HG02970 (cell line): ENCODE data around the gene NCEH1.
"Not testable (repeated sequence)": the region's sequence is repeated elsewhere in the genome, so short reads cannot be mapped to it uniquely, and the experiment has no call there.

Source experiments
- ATAC-seq: cut with Tn5 transposase; IDR thresholded peaks from one replicate; pipeline ENCODE4 v1.9.1; 2021; ENCODE audit warnings: mild to moderate bottlenecking, moderate library complexity, moderate number of reproducible peaks; ENCODE audit not compliant: unreplicated experiment, low FRiP score

The NCEH1 gene

GRCh38 chr3:172617013-172617706, 93.7 kb downstream of the NCEH1 start:
- ATAC-seq, result no peak

DNA sequence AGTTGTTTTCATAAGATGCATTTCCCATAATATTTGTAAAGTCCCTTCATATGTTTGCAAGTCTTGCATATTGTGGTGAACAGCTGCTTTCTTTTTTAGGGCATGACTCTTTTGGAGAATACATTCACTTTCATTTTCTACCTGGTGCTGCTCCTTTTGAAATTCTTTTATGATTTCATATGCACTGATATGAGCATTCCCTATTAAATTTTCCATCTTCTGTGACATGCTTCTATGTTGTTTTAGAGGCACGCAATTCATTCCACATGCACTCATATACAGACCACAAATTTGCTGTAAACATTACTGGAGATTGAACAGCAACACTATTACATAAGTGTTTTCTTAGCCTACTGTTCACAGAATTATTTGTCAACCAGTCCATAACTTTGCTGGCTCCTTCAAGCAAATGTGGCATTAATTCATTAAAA, 94.8 kb downstream of the NCEH1 start:
- no peak for ATAC-seq

DNA sequence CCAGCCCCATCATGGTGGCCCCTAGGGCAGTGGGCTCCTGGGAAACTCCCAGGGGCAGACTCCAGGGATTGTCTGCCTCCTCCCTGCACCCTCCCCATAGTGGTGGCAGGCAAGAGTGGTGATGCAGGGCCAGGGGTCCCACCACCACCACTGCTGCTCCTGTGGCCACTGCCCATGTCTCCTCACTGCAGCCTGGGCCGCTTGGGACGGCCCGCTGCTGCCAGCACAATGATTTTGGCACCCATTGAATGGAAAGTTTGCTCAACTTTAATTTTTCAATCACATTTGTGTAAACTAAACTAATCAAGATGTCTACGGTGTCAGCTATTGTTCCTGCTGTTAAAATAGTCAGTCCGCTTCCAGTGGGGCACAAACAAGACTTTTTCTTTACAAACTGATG, 95.6 kb downstream of the NCEH1 start:
- no peak for ATAC-seq

DNA sequence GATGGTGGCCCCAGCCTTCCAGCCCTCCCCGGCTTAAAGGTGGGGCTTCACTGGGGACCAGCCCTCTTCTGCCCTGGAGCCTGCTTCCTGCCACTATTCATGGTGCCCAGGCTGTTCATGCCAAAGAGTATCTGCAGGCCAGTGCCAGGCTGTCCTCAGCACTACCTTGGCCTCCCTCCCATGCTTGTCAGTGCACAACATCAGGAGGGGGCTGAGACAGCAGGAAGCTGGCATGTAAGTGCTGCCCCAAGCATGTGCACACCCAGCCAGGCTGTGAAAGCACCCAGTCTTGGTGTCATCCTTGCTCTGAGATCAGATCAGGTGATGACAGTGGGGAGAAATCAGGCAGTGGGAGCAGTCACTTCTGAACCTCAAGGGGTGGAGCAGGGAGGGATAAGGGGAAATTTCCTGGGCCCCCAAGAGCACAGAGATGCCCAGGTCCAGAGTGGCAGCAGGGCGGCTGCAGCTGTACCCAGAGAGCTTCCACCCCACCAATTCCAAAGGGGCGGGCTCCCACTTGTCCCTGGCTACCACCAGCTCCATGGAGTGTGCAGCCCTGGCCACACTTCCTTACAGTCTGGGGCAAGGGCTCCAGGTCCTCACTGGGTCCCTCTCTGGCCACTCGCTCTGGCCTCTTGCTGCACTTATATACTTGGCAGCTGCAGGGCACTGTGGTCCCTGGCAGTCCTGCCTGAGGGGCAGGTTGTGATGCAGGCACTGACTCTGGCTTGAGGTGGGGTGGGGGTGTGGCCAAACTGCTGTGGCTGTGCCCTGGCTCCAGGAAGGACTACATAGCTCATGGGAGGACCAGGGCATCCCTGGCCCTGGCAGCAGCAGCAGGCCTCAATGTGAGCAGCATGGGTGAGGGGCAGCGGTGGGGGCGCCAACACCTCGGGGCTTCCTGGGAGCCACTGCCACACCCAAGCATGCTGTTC, 96.3 kb downstream of the NCEH1 start:
- ATAC-seq, result no peak

- ATAC-seq, result no peak
Measured at GRCh38 chr3:172613845-172614244, 97.0 kb downstream of the NCEH1 start.

DNA sequence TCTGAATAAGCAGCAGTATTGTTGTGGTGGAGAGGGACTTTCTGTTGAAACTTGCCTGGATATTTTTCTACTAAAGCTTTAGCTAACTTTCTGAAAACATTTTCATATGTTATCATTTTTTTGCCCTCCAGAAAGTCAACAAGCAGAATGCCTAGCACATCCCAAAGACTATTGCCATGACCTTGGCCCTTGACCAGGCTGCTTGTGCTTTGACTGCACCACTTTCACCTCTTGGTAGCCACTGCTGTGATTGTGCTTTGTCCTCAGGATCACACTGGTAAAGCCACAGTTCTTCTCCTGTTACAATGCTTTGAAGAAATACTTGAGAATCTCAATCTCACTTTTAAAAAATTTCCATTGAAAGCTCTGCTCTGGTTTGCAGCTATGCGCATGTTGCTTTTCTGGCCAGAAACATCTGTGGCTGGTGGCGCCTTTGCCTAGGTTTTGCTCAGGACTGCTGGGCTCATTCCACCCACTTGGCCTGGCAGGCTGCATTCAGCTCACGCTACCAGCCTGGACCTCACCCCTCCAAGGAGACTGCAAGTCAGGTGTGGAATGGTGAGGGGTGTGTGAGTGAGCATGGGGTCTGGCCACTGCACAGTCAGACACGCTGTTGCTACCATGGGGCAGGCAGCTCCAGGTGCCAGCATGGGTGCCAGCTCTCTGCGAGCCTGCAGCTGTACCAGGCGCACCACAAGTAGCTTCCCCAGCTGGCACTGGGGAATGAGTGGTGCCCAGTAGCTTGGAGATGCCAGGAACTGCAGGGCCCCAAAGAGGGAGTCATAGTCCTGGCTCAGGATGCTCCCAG, 97.8 kb downstream of the NCEH1 start:
- ATAC-seq, result no peak

DNA sequence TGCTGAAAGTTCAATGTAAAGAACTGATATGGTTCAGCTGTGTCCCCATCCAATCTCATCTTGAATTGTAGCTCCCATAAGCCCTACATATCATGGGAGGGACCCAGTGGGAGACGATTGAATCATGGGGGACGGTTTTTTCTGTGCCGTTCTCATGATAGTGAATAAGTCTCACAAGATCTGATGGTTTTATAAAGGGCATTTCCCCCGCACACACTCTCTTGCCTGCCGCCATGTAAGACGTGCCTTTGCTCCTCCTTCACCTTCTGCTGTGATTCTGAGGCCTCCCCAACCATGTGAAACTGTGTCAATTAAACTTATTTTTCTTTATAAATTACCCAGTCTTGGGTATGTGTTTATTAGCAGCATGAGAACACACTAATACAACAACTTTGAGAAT, 101.1 kb downstream of the NCEH1 start:
- ATAC-seq, result no peak

GRCh38 chr3:172608575-172608974, 102.3 kb downstream of the NCEH1 start:
- ATAC-seq, result no peak

DNA sequence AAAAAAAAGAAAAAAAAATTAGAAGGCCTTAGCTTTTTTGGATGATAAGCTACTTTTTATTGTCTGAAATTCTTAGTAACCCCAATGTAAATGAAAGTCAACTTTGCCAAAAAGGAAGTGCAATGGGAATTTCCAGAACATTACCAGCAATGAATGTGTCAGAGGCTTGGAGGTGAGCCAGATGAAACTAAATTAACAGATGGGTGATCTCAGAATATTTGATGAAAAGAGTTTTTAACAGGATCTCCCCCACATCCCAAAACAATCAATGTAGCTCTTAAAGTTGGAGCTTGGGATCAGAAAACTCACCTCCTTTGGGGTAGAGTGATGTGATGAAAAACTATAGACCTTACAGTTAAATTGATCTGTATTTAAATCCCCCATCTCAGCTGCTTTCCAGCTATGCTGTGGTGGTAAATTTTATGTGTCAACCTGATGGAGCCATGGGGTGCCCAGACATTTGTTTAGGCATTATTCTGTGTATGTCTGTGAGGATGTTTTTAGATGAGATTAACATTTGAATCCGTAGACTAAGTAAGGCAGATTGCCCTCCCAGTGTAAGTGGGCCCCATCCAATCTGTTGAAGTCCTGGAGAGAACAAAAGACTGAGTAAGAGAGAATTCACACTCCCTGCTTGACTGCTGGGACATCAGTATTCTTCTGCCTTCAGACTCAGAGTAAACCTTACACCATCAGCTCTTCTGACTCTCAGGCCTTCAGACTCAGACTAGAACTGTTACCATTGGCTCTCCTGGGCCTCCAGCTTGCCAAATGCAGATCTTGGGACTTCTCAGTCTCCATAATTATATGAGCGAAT, 103.4 kb downstream of the NCEH1 start:
- no peak for ATAC-seq

GRCh38 chr3:172606021-172606420, 104.8 kb downstream of the NCEH1 start:
- no peak for ATAC-seq

GRCh38 chr3:172604895-172605646, 105.8 kb downstream of the NCEH1 start:
- no peak for ATAC-seq

GRCh38 chr3:172601066-172601832, 109.6 kb downstream of the NCEH1 start:
- ATAC-seq, result no peak

GRCh38 chr3:172600644-172601065, 110.2 kb downstream of the NCEH1 start:
- ATAC-seq, result no peak

DNA sequence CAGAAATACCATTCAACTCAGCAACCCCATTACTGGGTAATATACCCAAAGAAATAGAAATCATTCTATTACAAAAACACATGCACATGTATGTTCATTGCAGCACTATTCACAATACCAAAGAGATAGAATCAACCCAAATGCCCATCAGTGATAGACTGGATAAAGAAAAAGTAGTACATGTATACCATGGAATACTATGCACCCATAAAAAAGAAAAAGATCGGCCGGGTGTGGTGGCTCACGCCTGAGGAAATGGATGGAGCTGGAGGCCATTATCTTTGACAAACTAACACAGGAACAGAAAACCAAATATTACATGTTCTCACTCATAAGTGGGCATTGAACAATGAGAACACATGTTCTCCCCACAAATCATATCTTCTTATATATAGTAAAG, 112.0 kb downstream of the NCEH1 start:
- ATAC-seq, result no peak

DNA sequence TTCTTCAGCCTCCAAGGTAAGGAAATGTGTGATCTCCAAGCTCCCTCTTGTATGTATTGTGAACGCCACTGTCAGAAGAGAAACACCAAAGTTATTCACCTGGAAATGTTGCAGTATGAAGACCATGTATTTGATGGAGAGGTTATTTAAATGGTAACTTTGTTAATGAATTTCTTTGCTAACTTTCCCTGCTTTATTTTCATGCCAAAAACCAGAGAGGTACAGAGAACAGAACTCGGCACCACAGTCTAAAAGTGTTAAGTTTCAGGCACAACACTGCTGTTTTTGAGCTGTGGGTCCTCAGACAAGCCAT, 114.5 kb downstream of the NCEH1 start:
- no peak for ATAC-seq

GRCh38 chr3:172595664-172596393, 115.0 kb downstream of the NCEH1 start:
- ATAC-seq, result no peak

DNA sequence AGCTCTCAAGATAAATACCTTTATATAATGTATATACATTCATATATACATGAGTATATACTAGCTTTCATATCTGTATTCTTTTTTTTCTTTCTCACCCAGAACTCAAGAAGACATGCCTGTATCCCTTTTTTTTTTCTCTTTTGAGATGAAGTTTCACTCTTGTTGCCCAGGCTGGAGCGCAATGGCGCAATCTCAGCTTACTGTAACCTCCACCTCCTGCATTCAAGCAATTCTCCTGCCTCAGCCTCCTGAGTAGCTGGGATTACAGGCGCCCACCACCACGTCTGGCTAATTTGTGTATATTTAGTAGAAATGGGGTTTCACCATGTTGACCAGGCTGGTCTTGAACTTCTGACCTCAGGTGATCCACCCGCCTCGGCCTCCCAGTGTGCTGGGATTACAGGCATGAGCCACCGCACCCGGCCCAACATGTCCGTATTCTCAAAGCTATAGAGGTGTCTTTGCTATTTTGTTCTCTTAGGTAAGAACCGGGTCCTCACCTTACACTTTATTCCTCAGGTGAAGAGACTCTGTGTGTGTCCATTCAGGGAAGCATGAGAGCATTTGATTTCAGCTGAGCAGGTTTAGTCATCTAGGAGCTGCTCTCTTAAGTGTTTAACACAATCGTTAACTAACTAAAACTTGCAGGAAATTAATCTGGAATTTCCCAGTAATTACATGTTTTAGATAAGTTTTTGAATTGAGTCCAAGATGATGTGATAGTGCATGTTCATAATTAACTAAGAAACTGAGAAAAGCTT, 115.8 kb downstream of the NCEH1 start:
- not testable (repeated sequence) for ATAC-seq
